HG03575 (cell line): ENCODE results near the gene USH1C.

Experiments
- ATAC-seq: cut with Tn5 transposase; IDR thresholded peaks from one replicate; pipeline ENCODE4 v1.9.1; 2021; ENCODE audit not compliant: unreplicated experiment, insufficient number of reproducible peaks, low FRiP score; ENCODE audit errors: extremely low read depth

The USH1C gene

DNA sequence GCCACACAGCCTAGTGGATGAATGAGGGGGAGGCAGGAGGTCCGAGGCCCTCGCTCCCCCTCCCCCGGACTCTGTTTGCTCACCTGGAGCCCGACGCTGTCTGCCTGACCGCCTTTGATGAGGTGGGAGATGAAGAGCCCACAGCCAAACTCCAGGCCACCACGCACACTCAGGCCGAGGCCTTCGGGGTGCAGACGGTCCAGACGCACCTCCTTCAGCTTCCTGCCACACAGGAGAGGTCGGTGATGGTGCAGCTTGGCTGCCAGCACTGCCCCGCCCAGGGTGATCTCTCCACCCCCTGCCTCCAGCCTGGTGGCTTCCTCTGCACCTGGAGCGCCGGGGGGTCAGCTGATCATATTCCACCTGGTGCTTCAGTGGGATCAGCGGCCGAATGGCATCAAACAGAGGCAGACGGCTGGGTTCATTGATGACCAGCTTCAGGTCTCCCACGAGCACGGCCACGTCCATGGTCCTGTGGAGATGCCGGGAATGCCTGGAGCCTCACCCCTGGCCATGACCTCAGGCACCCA, 13.1 kb downstream of the USH1C start:
- no peak for ATAC-seq

DNA sequence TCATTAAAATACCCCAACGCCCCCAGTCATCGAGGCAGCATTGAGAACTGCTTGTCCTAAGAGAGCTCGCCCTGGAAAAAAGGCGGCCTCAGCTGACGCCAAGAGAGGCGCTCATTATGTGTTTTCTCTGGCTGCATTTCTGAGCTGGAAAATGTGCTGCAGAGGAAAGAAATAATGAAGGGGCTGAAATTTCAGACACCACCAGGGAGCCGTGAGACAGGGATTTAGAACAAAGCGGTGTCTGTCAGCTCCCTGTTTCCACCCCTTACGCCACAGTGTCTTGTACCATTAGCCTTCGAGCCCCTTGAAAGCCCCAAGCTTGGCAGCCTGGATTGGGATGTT, 14.4 kb downstream of the USH1C start:
- no peak for ATAC-seq

DNA sequence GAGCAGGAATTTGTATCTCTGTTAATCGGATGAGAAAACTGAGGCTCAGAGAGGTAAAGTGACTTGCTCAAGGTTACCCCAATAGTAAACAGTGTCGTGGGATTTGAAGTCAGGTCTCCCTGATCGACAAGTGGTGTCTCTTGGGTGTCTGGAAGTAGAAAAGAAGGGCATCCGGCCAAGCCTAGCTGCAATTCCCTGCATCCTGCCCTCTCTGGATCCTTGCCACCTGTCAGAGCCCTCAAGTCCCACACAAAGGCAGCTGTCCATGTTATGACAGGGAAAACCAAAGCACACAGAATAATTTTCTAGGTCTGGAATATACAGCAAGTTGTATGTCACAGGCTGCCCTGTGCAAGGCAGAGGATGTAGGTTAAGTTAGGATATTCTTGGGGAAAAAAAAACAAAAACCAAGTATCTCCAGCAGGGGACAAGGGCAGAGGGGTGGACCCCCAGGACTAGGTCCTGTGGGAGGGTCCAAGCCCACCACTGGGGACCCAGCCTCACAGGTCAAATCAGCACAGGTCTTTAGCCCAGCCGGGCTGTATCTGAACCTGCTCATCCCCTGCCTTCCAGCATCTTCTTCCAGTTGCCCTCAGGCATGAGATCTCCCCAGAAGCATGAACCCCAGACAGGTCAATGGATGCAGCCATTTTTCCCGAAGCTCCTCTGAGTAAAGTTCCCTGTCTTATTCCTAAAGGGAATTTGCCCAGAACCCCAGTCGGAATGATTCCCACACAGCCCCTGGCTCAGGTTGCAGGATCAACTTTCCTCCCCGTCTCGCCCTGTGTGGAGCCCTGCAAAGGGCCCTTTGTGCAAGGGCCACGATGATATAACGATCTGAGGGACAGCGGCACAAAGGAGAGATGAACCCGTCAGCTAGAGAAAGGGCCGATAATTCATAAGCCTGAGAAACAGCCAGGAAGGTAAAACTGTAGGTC, 15.0 kb downstream of the USH1C start:
- no peak for ATAC-seq

DNA sequence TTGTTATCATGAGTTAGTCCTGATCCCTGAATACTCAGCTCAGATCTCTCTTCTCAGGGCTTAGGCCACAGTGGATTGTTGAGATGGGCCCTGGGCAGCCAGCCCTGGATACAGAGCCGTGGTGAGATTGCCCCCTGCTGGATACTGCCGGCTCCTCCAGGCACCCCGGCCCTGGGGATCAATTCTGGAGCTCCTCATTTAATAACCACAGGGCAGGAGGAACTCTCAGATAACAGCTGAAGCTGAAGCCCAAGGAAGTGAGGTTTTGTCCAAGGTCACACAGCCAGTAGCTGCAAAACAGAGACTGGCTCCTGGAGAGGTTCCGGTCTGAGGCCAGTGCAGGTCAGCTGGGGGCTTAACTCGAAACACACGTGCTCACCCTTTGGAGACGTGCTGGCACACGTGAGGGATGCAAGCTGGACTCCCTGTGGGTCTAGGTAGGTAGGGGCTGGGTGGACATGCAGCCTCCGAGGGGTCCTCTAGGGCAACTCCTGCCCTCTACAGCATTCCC, 16.0 kb downstream of the USH1C start:
- no peak for ATAC-seq

DNA sequence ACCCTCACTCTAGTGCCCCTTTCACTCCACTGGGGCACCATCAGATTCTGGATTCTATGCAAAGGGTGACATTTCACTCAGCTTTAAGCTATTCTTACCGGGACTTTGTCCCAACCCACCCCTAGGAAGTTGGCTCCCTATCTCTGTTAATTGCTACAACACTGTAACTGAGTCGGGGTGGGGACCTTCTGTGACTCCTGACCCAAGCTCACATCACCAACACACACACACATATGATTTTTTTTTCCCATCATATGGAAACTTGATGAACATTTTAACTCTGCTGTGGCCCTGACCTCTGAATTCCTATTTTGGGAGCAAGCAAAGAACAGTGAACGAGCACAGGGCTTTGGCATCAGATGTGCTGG, 16.6 kb downstream of the USH1C start:
- ATAC-seq, result no peak

DNA sequence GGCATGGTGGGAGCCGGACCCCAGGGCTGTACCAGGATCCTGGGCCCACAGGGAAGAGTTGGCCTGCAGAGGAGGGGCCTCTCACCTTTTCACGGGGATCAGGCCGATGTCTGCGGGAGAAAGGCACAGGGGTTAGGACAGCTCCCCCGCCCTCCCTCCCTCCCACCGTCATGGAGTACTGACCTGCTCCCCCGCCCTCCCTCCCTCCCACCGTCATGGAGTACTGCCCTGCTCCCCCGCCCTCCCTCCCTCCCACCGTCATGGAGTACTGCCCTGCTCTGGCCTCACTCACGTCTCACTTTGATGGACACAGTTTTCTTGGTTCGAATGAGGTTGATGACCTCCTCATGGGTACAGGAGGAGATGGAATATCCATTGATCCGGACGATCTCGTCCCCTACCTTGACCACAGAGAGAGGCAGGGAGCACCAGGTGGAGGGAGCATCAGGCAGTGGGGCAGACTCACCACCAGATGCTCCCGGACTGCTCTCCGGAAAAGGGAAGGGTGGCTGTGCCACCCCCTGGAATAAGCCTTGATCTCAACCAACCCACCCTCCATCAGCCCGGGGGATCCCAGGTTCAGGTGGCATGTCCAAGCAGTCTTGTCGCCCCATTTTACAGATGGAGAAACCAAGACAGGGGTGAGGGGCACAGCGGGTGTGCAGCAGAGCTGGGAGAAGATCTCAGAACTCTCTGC, 17.1 kb downstream of the USH1C start:
- no peak for ATAC-seq

DNA sequence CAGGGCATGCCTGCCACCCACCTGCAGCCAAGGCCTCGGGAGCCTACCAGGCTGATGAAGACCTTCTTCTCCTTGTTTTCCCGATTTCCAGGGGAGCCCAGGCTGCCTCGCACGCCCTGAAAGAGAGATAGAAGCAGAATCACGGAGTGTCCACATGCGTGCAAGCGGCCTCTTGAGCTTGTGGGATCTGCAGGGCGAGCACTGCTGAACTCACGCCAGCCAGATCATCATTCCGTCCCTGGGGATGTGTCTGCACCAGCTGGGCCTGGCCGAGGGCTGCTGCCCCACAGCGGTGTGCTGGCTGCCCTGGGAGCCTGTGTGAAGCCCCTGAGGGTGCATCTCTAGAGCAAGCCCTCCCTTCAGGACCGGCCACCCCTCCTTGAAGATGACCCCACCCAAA, 17.9 kb downstream of the USH1C start:
- ATAC-seq, result no peak

DNA sequence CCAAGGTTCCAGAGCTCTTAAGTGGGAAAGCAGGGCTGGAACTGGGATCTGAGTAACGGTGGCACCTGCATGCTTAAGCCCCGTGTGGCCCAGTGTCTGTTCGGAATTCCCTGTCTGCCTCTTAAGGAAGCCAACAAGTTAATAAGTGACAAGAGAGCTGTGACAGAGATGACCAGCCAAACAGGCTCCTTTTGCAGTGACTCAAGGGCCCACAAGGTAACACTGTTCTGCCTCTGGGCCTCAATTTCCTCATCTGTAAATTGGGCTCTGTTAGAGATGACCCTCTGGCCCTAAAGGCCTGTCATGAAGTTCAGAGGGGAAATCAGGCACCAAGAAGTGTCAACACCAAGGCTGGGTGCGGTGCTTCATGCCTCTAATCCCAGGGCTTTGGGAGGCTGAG, 18.6 kb downstream of the USH1C start:
- no peak for ATAC-seq

DNA sequence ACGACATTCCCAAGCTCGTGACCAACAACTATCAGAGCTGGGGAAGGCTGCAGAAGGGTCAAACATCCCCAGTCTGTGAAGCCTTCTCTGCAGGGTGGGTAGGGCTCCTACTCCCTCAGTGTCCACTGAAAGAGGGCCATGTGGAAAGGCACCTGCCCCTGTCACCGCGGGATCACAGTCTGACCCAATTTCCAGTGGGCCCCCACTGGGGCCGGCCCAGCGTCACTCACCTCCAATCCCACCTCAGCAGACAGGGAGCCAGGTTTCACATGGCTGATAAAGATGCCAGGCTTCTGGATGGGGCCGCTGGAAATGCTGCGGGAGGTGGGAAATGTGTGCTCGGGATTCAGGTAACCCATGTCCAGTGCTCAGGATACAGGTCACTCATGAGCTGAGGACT, 20.0 kb downstream of the USH1C start:
- ATAC-seq, result no peak

DNA sequence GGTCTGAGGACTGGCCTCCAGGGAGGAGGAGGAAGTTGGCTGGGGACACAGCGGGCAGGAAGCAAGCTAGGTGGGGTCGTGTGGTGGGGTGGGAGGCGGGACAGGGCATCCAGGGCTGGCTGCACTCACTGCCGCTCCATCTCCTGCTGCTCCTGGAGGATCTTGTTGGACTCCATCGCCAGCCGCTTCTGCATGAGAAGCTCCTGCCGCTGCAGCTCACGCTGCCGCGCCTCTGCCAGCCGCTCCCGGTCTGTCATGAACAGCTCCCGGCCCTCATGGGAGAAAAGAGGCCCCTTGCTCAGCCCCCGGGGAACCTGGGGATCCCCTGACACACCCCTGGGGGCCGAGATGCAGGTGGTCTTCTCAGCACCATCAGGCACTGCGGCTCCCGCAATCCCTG, 21.6 kb downstream of the USH1C start:
- ATAC-seq, result no peak

DNA sequence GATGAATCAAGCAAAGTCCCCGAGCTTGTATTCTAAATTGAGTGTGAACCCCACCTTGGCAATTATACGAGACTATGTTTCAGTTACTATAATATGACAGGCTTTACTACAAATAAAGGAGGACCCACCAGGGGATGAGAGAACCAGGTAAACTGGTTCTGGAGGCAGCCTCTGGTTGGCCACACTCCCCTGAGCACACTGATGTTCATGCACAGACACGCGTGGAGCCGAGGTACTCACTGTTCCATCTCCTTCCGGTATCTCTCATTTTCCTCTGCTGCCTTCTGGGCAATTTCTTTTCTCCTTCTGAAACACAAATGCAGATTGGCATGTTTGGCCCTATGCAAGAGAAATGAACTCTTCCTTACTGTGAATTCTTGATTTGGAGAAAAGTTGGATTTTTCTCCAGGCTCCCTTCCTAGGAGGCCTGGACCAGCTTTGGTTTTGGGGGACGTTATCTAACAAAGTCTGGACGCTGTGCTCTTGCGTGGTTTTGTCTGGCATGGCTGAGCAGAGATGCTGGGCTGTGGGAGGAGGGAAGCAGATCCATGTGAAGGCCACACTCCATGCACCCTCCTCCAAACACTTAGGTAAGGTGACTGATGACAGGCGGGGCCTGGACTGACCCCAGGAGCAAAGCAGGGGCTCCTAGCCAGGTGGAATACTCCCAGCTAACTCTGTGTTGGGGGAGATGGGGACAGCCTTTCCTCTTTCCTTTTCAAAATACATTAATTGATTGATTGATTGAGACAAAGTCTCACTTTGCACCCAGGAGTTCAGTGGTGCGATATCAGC, 22.9 kb downstream of the USH1C start:
- no peak for ATAC-seq

DNA sequence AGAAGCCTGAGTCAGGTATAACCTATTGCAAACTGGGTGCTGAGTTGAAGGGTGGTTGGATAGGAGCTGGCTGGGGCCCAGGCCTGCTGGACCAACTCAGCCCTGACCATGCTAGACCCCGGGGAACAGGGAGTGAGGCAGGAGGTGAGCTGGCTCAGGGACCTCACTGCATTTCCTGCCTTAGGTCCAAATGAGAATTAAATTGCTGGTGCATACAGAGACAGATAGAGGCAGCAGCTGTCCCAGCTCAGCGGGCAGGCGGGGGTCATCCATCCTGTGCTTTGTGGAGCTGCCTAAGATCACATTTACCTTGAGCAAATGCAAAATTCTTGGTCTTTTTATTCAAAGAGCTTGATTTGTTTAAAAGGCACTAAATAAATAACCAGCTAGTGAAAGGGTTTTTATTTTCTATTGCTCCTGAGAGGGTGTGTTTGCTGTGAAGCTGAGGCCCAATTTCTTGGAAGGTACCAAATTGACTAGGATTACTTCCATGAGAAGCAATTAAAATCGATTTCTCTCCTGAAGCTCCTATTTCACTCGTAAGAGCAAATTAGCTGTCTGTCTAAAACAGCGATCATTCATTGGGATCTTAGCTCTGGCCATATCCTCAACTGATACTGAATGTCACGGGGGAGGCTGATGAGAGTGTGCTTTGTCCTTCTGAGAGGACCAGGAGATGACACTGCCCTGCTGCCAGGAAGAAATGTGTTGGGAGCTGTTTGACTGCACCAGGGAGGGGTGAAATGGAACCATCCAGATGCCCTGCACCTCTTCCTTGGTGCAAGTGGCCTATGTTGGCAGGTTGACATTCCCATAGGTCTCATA, 24.9 kb downstream of the USH1C start:
- ATAC-seq, result no peak

DNA sequence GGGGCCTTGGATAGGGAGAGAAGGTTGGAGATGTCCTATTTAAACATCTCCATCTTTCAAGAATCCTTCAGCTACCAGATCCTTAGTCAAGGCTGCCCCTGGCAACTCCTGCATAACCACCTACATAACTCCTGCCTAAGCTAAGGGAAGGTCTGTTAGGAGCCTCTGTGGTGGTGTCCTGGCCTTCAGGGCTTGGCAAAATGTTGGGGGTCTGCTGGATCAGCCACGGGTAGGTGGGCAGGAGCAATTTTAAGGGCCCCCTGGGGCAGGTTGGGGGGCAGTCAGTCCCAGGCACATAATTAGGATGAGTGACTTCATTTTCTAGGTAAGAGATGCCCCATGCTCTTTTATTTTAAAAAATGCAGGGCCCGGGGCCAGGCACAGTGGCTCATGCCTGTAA, 25.9 kb downstream of the USH1C start:
- no peak for ATAC-seq

DNA sequence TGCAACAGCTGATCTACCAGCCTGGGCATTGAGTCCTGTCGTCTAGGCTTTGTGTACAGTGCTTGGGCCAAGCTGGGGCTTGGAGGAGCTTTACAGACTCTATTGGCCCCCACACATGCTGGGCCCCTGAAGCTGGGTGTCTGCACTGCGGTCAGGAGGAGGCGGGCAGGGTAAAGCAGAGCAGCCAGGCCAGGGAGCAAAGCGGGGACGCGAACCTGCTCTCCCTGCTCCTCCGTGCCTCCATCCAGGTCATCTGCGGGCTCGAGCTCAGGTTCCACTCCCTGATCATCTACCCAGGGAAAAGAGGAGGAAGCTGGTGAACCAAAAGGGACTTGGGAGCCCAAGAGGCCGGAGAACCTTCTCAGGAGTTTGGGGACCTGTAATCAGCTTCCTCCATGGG, 27.0 kb downstream of the USH1C start:
- no peak for ATAC-seq

DNA sequence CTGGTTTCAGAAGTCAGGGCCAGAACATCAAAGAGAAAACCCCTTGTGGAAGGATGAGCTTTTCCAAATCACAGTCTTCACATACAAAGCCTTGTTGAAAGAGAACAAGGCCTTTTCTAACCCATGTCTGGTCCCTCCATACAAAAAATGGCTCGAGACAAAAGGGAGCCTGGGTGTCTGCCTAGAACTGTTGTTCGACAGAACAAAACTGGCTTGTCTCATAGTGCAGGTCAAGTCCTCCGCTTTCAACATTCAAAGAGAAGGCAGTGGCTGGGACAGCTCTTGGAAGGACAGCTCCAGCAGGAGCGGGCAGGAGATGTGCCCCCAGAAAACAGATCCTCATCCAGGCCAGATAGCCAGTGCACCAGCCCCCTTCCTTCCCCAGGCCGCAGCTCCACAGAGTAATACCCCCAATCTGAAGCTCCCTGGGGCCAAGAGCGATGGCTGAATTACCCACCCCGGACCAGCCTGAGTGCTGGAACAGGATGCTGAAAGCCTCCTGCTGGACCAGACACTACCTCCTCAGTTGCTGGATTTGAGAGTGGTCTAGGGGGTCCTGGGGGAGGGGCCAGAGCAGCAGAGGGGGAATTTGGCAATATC, 27.6 kb downstream of the USH1C start:
- no peak for ATAC-seq

DNA sequence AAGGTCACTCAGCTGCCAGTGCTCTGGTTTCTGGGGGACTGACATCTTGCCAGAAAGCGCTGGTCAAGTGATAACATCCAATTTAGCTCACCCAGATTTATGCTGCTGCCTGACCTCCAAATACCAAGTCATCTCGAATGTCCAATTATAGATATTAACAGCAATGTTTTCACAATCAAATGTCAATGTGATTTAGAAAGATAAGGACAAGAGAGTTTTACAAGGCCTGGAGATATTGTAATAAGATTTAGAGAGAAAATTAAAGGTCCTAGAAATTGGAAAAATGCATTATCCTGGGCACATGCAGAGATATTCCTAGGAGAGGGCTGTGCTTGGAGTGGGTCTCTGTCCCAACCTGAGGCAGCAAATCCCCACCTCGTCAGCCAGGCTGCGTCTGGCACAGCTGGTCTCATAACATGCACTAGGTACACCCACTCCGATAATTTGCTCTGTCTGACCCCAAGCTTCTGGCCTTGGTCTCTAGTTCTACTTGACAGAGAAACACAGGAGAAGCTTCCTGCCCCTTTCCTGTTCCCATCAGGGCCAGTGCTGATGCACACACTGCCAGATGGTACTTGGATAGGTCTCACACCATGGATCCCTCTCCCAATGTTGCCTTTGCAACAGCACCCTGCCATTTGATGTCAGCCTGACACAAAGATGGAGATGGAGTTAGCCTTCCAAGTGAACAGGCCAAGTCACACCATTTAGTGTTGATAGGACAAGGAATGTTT, 28.6 kb downstream of the USH1C start:
- no peak for ATAC-seq

DNA sequence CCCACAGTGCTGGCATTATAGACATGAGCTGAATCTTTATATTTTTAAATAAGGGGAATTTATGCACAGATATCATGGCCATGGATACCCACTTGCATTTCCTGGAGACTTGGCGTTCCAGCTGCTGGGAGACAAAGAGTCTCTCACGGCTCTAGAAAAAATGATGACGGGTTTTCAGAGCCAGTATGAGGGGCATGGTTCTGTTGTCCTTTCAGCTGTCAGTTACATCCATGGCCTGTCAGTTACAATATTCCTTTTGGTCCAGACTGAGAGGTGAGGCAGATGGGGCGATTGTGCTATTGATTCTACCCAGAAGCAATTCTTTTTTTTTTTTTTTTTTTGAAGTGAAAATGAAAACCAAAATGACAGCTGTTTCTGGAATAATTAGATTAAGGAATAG, 29.7 kb downstream of the USH1C start:
- ATAC-seq, result no peak

DNA sequence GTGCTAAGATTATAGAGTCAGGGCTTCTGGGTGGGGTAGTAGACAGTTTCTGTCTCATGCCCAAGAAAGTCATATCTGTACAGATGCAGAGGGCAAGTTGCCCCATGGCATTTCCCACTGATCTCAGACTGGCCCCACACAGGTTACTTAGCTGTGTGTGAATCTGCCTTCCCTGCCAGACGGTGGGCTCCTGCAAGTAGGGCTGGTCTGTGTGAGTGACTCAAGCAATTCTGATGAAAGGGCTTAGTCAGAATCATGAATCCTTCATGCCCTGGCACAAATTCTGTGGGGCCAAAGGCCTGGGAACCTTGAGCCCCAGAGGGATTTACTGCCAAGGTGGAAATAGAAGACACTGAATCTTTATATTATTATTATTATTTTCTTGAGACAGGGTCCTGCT, 30.4 kb downstream of the USH1C start:
- no peak for ATAC-seq
